Measurements from ENCODE around the gene OR6C4.
"Not testable (repeated sequence)": the region's sequence is repeated elsewhere in the genome, so short reads cannot be mapped to it uniquely, and the experiment has no call there.

Gene OR6C4

GRCh38 chr12:55549302-55549701, at the start of gene OR6C4:
OR6C4 (plus strand) TSS chr12:55549602; CDS start chr12:55551227, 1,625 bp downstream.
- no peak for DNase-seq (ENCODE audit: low read depth in 2 of 2)

GRCh38 chr12:55499810-55500252, 49.6 kb upstream of the OR6C4 start:
- DNase-seq (ENCODE audit: low read depth in 2 of 2), result no peak

DNA sequence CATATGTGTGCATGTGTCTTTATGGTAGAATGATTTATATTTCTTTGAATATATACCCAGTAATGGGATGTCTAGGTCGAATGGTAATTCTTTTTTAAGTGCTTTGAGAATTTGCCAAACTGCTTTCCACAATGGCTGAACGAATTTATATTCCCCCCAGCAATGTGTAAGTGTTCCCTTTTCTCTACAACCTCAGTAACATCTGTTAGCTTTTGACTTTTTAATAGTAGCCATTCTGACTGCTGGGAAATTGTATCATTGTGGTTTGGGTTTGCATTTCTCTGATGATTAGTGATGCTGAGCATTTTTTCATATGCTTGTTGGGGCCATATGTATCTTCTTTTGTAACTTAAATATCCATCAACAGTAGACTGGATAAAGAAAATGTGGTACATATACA, 47.8 kb upstream of the OR6C4 start:
- DNase-seq (ENCODE audit: low read depth in 2 of 2), result no peak

GRCh38 chr12:55515696-55516095, 33.7 kb upstream of the OR6C4 start:
- DNase-seq (ENCODE audit: low read depth in 2 of 2), result no peak

DNA sequence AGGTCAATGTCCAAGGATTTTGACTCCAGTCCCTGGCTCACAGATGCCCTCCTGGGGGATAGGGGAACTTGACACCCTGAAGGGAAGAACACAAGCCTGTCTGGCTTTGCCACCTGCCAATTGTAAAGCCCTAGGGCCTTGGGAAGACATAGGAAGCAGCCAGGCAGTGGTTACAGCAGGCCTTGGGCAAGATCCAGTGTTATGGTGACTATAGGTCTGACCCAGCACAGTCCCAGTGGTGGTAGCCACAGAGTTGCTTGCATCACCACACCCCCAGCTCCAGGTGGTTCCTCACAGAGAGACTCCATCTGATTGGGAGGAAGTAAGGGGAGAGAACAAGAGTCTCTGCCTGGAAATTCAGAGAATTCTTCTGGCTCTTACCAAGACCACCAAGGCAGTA, 33.0 kb upstream of the OR6C4 start:
- no peak for DNase-seq (ENCODE audit: low read depth in 2 of 2)

- DNase-seq (ENCODE audit: low read depth in 2 of 2), result not testable (repeated sequence)
Observed at GRCh38 chr12:55548235-55548634, 1.2 kb upstream of the OR6C4 start.

GRCh38 chr12:55548756-55549155, 646 bp upstream of the OR6C4 start:
- DNase-seq (ENCODE audit: low read depth in 2 of 2), result no peak

DNA sequence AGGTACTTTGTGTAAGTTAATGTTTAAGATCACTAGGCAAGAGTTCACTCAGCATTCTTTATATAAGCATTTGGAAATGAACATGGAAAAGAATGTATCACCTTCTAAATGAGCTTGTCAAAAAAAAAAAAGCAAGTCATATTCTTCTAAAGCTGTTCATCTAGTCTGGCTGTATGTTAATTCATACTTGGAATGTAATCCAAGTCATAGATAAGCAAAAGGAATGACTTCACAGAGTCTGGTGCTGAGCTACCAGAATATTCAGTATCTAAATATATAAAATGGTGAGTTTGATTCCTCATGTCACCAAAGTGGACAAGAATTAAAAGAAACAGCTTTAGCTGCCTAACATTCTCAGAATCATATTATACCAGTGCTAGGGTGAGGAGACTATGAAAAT, 4.9 kb downstream of the OR6C4 start:
- no peak for DNase-seq (ENCODE audit: low read depth in 2 of 2)

GRCh38 chr12:55570060-55570459, 20.7 kb downstream of the OR6C4 start:
- DNase-seq (ENCODE audit: low read depth in 2 of 2), result not testable (repeated sequence)

DNA sequence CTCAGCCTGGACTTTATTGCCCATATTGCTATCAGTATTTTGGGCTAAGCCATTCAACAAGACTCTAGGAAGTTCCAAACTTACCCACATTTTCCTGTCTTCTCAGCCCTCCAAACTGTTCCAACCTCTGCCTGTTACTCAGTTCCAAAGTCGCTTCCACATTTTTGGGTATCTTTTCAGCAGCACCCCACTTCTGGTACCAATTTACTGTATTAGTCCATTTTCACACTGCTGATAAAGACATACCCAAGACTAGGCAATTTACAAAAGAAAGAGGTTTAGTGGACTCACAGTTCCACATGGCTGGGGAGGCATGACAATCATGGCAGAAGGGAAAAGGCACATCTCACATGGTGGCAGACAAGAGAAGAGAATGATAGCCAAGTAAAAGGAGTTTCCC, 21.3 kb downstream of the OR6C4 start:
- not testable (repeated sequence) for DNase-seq (ENCODE audit: low read depth in 2 of 2)

DNA sequence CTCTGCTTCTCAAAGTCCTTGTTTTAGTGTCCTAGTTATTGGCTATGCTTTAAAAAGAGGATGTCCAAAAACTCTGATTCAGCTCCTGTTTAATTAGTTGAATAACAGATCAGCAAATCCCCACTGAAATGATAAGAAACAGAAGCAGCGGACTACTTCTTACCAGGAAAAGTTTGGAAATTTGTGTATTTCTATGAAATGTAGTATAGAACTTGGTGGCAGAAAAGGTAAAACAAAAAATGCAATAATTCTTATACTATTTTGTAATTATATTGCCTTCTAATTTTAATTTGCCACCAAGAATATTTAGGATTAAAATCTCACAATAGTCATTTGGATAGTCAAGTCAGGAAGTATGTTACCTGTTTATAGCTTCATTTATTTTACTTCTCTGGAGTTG, 22.8 kb downstream of the OR6C4 start, which contains the start of gene OR2AP1:
Gene OR2AP1 (plus strand): TSS at position 301 of the 400 bp plus-strand sequence. CDS start 1,947 bp downstream, outside the sequence.
- no peak for DNase-seq (ENCODE audit: low read depth in 2 of 2)

GRCh38 chr12:55582066-55582465, 32.7 kb downstream of the OR6C4 start:
- DNase-seq (ENCODE audit: low read depth in 2 of 2), result no peak

DNA sequence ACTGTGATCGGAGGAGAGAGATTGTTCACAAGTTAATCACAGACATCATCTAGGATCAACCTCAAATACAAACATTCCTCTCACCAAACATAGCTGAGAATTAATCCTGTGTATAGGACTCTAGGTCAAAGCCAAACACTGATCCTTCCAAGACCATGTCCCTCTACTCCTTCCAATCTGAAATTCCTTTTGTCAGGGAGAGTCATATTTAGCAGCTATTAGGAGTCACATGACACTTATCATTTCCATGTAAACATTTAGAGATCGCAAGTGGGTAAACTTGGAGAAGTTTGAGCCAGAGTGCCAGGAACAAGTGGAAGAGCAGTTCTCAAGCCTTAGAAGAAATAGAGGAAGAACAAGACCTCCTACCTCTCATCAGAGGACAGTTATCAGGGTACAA, 36.4 kb downstream of the OR6C4 start:
- no peak for DNase-seq (ENCODE audit: low read depth in 2 of 2)

GRCh38 chr12:55590152-55590551, 40.8 kb downstream of the OR6C4 start:
- DNase-seq (ENCODE audit: low read depth in 2 of 2), result not testable (repeated sequence)

All from activated CD4-positive, alpha-beta T cell treated with anti-CD3 and anti-CD28 coated beads for 24 hours (primary cell).